NOMO-1 treated with DMSO at 0.1 percent for 48 hours (cell line): ENCODE data around the gene SGIP1.

Source experiments
- DNase-seq: peaks from one replicate; lab custom pipeline; 2025; ENCODE audit not compliant: unreplicated experiment; lab: John Stamatoyannopoulos, UW

SGIP1 gene

DNA sequence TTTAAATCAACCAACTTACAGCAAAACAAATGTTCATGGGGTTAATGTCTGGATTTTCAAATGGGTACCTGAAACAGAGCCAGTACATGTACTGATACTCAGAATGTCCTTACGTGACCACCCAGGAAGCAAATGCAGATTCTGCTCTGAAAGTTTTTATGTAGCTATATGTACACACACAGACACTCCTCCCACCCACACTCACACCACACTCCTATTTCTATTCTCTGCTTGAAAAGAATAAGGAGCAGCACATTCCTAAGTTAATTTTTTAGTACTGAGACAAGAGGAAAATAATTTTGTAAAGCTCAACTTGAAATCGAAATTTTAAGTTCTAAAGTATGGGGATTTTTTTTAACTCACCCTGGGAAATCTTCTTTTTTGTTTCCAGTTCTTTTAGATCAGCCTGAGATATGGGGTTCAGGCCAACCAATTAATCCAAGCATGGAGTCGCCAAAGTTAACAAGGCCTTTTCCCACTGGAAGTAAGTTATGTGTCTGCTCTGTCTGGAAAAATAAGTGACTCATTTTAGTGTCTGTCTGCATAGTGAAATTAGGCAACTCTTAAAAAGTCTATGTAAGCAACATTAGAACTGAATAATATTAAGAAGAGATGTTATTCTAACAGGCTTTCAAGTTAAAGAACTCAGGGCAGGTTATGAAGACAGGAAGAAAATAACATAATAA is 142.8 kb downstream of the SGIP1 start:
- no peak for DNase-seq

DNA sequence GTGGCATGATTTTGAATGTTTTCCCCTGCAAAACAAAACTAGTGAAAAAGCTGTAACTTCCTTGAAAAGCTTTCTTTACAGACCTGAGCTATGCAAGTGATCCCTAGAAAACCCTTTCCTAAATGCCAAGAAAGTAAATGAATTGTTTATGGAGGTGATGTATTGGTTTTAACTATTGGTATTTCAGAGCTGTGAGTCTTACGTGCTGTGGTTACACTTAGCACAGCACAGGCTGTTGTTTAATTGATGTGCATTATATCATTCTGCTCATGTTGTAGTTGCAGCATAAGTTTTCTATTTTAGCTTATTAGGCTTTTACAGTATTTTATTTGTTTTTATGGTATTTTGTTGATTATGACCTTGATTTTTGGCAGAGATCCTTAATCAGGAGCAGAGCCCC is 144.2 kb downstream of the SGIP1 start:
- no peak for DNase-seq

GRCh38 chr1:66679140-66679539 is 145.2 kb downstream of the SGIP1 start:
- DNase-seq, result no peak

DNA sequence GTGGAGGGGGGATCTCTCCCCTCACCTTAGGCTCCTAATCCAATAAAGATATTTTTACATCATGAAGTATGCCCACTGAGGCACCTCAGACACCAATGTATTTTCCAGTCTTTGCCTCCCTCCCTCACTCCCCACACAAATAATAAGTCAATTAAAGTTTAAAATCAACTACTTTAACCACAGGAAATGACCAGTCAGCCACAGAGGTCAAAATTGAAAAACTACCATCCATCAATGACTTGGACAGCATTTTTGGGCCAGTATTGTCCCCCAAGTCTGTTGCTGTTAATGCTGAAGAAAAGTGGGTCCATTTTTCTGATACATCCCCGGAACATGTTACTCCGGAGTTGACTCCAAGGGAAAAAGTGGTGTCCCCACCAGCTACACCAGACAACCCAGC is 147.7 kb downstream of the SGIP1 start:
- DNase-seq, result no peak

DNA sequence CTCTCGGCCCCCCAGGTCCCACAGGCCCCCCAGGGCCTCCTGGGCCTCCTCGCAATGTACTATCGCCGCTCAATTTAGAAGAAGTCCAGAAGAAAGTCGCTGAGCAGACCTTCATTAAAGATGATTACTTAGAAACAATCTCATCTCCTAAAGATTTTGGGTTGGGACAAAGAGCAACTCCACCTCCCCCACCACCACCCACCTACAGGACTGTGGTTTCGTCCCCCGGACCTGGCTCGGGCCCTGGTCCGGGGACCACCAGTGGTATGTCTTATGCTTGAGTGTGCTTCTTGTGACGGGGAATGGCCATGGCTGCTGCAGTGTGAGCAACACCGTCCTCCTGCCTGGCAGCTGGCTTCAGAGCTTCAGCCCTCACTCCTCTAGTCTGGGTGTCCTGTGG is 148.2 kb downstream of the SGIP1 start:
- DNase-seq, result no peak

- DNase-seq, result no peak
These were observed 150.4 kb downstream of the SGIP1 start for GRCh38 chr1:66684353-66684752.

DNA sequence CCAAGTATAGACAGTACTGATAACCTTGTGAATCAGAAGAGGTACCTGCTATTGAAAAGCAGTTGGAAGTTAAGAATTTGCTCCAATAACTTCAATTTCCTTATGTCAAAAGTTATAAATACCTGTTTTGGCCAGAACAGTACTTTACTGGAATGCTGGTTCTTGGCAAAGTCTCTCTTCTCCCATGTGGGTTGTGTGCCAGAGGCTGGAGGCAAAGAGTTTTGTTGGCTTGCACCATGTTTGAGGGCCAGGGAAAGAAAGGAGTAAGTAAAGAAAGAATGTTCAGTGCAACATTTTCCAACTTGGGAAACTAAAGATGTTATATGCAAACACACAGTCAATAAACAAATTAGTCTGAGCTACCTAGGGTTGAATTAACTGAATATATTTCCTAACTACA is 151.3 kb downstream of the SGIP1 start:
- no peak for DNase-seq

DNA sequence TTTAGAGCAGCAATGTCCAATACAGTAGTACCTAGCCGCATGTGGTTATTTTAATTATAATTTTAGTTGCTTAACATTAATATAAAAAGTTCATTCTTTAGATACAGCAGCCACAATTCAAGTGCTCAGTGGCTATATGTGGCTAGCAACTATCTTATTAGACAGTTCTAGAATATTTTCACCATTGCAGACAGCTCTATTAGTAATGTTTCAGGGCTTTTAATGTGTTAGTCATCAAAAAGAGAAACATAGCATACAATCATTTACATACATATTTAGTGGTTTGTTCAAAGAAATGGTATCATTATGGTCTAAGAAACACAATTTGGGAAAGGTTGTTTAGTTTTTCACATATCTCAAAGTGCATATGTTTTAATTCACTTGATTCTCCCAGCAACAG is 151.7 kb downstream of the SGIP1 start:
- DNase-seq, result no peak

GRCh38 chr1:66686406-66686805 is 152.5 kb downstream of the SGIP1 start:
- no peak for DNase-seq

DNA sequence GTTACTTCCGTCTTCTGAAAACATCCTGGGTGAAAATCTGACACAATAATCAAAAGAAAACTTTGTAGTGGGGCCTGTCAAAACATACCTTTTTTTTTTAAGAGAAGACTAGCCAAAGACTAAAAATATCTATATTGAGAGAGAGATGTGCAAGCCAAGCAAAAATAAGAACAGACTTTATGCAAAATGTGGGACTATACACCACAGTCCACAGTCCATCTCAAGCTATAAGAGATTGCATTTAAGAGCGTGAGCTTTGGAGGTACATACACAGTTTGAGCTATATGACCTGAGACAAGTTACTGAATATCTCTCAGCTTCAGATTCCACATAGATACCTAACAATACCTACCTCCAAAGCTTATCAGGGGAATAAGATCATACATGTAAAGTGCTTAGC is 153.4 kb downstream of the SGIP1 start:
- no peak for DNase-seq

GRCh38 chr1:66690666-66691381 is 156.9 kb downstream of the SGIP1 start:
- DNase-seq, result no peak

DNA sequence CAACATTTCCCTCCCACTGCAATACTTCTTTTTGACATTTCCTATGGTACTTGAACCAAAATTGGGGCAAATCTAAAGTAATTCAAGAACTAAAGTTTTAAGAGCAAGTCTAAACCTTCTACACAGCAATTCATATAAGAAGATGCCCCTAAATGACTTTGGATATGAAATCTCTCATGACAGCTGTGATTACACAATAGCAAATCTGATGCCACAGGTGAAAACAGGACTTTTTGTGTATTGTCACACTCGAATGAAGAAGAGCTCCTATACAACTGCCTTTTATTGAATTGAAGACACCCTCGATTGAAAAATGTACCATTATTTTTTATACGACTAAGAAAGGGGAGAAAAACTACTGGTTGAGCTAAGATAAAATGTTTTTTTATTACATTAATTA is 158.7 kb downstream of the SGIP1 start:
- no peak for DNase-seq

- no peak for DNase-seq
These were observed 159.9 kb downstream of the SGIP1 start for GRCh38 chr1:66693856-66694255.

- DNase-seq, result no peak
These were observed 161.2 kb downstream of the SGIP1 start for GRCh38 chr1:66695116-66695515.

- no peak for DNase-seq
These were observed 162.8 kb downstream of the SGIP1 start for GRCh38 chr1:66696771-66697170.

- no peak for DNase-seq
These were observed 165.3 kb downstream of the SGIP1 start for GRCh38 chr1:66699213-66699612.

DNA sequence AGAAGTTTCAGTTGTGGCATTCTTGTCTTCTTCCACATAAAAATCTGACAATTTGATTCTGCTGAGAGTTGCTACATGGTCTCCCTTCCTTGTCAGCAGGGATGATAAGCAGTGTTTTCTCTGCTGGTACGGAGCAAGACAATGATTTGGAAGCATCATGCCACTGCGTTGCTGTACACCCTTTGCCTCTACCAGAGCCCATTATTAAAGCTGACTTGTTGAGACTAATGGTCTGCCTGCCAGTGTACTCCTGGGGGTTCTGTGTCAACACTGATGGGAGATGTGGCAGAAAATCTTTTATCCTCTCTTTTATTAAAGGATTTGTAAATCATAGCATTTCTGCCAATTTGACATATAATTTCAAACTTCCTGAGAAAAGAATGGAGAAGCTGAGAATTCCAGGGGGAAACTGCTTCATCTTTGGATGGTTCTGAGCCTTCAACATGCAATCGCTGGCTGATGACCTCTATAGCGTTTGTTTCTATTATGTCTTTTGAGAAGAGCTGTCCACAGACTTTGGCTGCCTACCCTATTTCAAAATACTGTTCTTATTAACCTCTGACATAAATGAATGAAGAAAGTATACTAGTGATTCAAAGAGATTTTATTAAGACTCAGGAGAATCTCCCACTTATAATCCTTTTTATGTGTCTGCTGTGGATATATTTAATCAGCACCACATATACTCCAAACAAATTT is 170.4 kb downstream of the SGIP1 start:
- DNase-seq, result no peak

- no peak for DNase-seq
These were observed 171.2 kb downstream of the SGIP1 start for GRCh38 chr1:66705110-66705509.

DNA sequence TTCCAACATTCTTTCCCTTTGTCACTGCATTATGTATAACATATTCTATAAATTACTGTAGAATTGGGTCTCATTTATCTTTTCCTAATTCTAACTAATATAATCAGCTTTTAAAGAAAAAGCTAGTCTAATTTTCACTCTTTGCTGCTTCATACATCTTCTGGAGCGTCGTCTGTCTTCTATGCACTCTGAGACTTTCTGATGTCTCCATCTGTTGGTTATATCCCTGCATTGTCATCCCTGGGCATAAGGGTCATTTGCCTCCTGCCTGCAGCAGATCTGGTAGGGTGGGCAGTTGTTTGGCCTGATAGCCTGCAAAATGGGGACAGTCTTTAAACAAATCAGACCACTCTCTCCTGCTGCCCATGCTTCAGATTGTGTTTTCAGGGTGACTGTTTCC is 177.5 kb downstream of the SGIP1 start:
- DNase-seq, result no peak

GRCh38 chr1:66712839-66713238 is 178.9 kb downstream of the SGIP1 start:
- no peak for DNase-seq

DNA sequence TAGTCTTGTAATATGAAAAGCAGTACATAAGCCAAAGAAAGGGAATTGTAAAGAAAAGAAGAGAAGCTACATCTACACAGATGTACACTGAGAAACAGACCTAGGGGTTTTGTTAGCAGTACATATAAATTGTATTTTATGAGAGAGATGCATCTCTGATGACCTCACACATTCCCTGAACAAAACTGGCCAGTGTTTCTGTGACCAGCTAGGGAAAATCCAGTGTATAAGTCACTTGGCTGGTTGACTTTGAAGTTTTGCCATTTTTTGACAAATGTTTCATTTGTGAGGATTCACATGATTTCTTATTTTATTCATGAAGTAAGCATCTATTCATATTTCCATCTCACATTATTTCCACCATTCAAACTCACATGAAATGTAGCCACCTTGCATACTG is 190.0 kb downstream of the SGIP1 start:
- DNase-seq, result no peak
